K562 (cell line): ENCODE data around the gene SCLT1. TPM values are rescaled to one million over a fixed set of nuclear protein-coding genes. Genes with fewer than 3 reads are reported as not detected.

Experiments
- ATAC-seq: fragments of 200-7000 bp; cut with Tn5 transposase; 3 replicates; pipeline ENCODE4 v1.9.1; 2020; ENCODE audit warnings: moderate library complexity
- BruUV-seq: library from RNA; stranded (reverse); fragments of 400-500 nt; replicated peaks from 2 replicates; lab custom pipeline; 2021; lab: Mats Ljungman, UMichigan
- CTCF ChIA-PET: fragments of 300-600 bp; formaldehyde crosslinking; extraction: SDS; loops from one replicate; lab custom pipeline; 2021; ENCODE audit warnings: low intra/inter-chr PET ratio; lab: Yijun Ruan, JAX
- POLR2A ChIA-PET: fragments of 300-600, 350-650 bp; sonication (Branson Sonifier 250); formaldehyde crosslinking; extraction: SDS; loops from one replicate; lab custom pipeline; 2021; ENCODE audit warnings: antibody characterized with exemption, inconsistent platforms; lab: Yijun Ruan, JAX
- DNase-seq, 4 experiments: peaks; one replicate each; pipeline versions ENCODE4 v3.0.0 to v3.0.0-alpha.2; 2011 to 2018; ENCODE audit warnings: low spot score in 3 of 4, mixed read lengths in 3 of 4; ENCODE audit errors: extremely low read depth in 1 of 4
- FAIRE-seq: peaks from 2 replicates; lab custom pipeline; 2011; peaks lifted over from hg19 to GRCh38; lab: Jason Lieb, UNC
- H2AFZ ChIP-seq: 2 replicates; pipeline ENCODE4 v1.6.0; 2011; ENCODE audit warnings: low read depth, low read length, control low read depth, inconsistent platforms
- H3K27ac ChIP-seq: fragments of 200-600 bp; 3 replicates; pipeline ENCODE4 v1.8.0; 2011; ENCODE audit warnings: low read depth, mild to moderate bottlenecking, control low read depth, inconsistent platforms, low read length, moderate library complexity, mixed read lengths; ENCODE audit errors: extremely low read depth
- H3K27me3 ChIP-seq, 2 experiments: fragments of 300-600 bp in 1 of 2; 2 replicates in 1 of 2; 3 replicates in 1 of 2; pipeline versions ENCODE4 v1.6.0 to v1.8.0; 2011; ENCODE audit warnings: inconsistent platforms in 2 of 2, low read length in 2 of 2, mild to moderate bottlenecking in 1 of 2, mixed read lengths in 1 of 2, moderate library complexity in 1 of 2; ENCODE audit not compliant: control insufficient read depth in 2 of 2, insufficient read depth in 2 of 2
- H3K36me3 ChIP-seq: fragments of 300-600 bp; 3 replicates; pipeline ENCODE4 v1.8.0; 2011; ENCODE audit warnings: mild to moderate bottlenecking, low read length, inconsistent platforms; ENCODE audit not compliant: control insufficient read depth, insufficient read depth
- H3K4me1 ChIP-seq, 2 experiments: fragments of 200-600 bp in 1 of 2; replicated peaks in 1 of 2; 2 replicates in 1 of 2; 3 replicates in 1 of 2; pipeline versions ENCODE4 v1.5.1 to v1.8.0; 2011; ENCODE audit warnings: inconsistent platforms in 2 of 2, low read length in 2 of 2, mild to moderate bottlenecking in 1 of 2, mixed read lengths in 1 of 2, moderate library complexity in 1 of 2; ENCODE audit not compliant: control insufficient read depth in 2 of 2, insufficient read depth in 2 of 2
- H3K4me2 ChIP-seq: 2 replicates; pipeline ENCODE4 v1.6.1; 2011; ENCODE audit warnings: low read length, control low read depth, inconsistent platforms, mixed read lengths; ENCODE audit not compliant: insufficient read depth
- H3K4me3 ChIP-seq: fragments of 200-600 bp; sonication (generic), shearing (Covaris generic); 2 replicates; pipeline ENCODE4 v1.5.1; 2016; ENCODE audit warnings: control low read depth, inconsistent platforms
- H3K79me2 ChIP-seq: fragments of 200-600 bp; 3 replicates; pipeline ENCODE4 v1.8.0; 2011; ENCODE audit warnings: low read length, inconsistent platforms; ENCODE audit not compliant: control insufficient read depth, insufficient read depth
- H3K9ac ChIP-seq, 2 experiments: 2 replicates each; pipeline versions ENCODE4 v1.6.0 to v1.6.1; 2011; ENCODE audit warnings: low read depth in 2 of 2, low read length in 2 of 2, control low read depth in 1 of 2, inconsistent platforms in 1 of 2, mild to moderate bottlenecking in 1 of 2, mixed read lengths in 1 of 2; ENCODE audit not compliant: insufficient read depth in 1 of 2
- H3K9me1 ChIP-seq: one replicate; pipeline ENCODE4 v1.6.0; 2011; ENCODE audit warnings: inconsistent platforms, mild to moderate bottlenecking, low read length, moderate library complexity; ENCODE audit not compliant: control insufficient read depth, insufficient read depth
- H3K9me3 ChIP-seq: replicated peaks from 2 replicates; pipeline ENCODE4 v1.5.1; 2011; ENCODE audit warnings: low read depth, low read length, inconsistent platforms; ENCODE audit not compliant: control insufficient read depth, insufficient read depth
- H4K20me1 ChIP-seq: replicated peaks from 2 replicates; pipeline ENCODE4 v1.6.1; 2011; ENCODE audit warnings: low read length, inconsistent platforms, mixed read lengths; ENCODE audit not compliant: control insufficient read depth, insufficient read depth
- BCL6 ChIP-seq: fragments of 250-450 bp; sonication (Bioruptor Pico); IDR thresholded peaks from 2 replicates; pipeline ENCODE4 v1.4.0; 2020
- BRF2 ChIP-seq: IDR thresholded peaks from 3 replicates; pipeline ENCODE4 v1.6.1; 2011; ENCODE audit warnings: borderline replicate concordance, mild to moderate bottlenecking; ENCODE audit not compliant: insufficient read length, insufficient read depth
- HCFC1 ChIP-seq: IDR thresholded peaks from 2 replicates; pipeline ENCODE4 v1.6.1; 2012; ENCODE audit warnings: low read depth, low read length, improper control_type of control experiment
- HDAC2 ChIP-seq: fragments of 450-650 bp; IDR thresholded peaks from 2 replicates; pipeline ENCODE4 v1.6.1; 2016; ENCODE audit warnings: mild to moderate bottlenecking
- MCM3 ChIP-seq: fragments of 450-650 bp; IDR thresholded peaks from 2 replicates; pipeline ENCODE4 v1.6.1; 2016
- MECOM ChIP-seq: fragments of 250-450 bp; sonication (Bioruptor Pico); IDR thresholded peaks from 2 replicates; pipeline ENCODE4 v1.8.0; 2022; ENCODE audit warnings: inconsistent platforms
- RNF219 ChIP-seq: fragments of 250-450 bp; sonication (Bioruptor Pico); IDR thresholded peaks from 2 replicates; pipeline ENCODE4 v1.5.0; 2022; ENCODE audit warnings: mild to moderate bottlenecking
- TEAD4 ChIP-seq, 2 experiments: sonication (generic) in 1 of 2; formaldehyde crosslinking in 1 of 2; IDR thresholded peaks; 2 replicates each; pipeline versions ENCODE4 v1.6.1 to v1.8.0; 2012 to 2022; ENCODE audit warnings: borderline replicate concordance in 1 of 2, inconsistent platforms in 1 of 2, low read length in 1 of 2, mild to moderate bottlenecking in 1 of 2, missing genetic modification reagents in 1 of 2
- UBTF ChIP-seq, 2 experiments: IDR thresholded peaks; 2 replicates each; pipeline ENCODE4 v1.6.1; 2012; ENCODE audit warnings: improper control_type of control experiment in 2 of 2, low read depth in 2 of 2, low read length in 2 of 2, borderline replicate concordance in 1 of 2
- ZNF436 ChIP-seq: fragments of 250-450, 450-650 bp; sonication (Bioruptor Pico); formaldehyde crosslinking; IDR thresholded peaks from 2 replicates; pipeline ENCODE4 v1.7.0; 2020; ENCODE audit warnings: mild to moderate bottlenecking
- ZNF551 ChIP-seq: fragments of 250-450 bp; sonication (Bioruptor Pico); IDR thresholded peaks from 2 replicates; pipeline ENCODE4 v1.5.0; 2021; ENCODE audit warnings: mild to moderate bottlenecking, moderate library complexity
- ZNF589 ChIP-seq: fragments of 200-800 bp; sonication (Bioruptor generic); IDR thresholded peaks from 2 replicates; pipeline ENCODE4 v1.6.1; 2016; ENCODE audit warnings: low read depth, missing genetic modification characterization, missing compliant biosample characterization
- WGBS: fragments of 100-300 bp; shearing (Covaris generic); methylation state at CpG from one replicate; pipeline ENCODE4 v1.1.6; 2016; ENCODE audit warnings: low coverage, mixed read lengths; ENCODE audit not compliant: insufficient coverage; ENCODE audit errors: missing lambda C conversion rate; 5-methylcytosine and 5-hydroxymethylcytosine counted together
- in situ Hi-C: fragments of 300-500 bp; cut with MboI; formaldehyde crosslinking; loops from 4 replicates; pipeline ENCODE4 v1.15.0; 2018; ENCODE audit warnings: inconsistent platforms, mixed read lengths
- intact Hi-C: fragments of 100-400 bp; cut with micrococcal nuclease; formaldehyde crosslinking; loops from 2 replicates; pipeline ENCODE4 v1.14.2; 2022
- polyA plus RNA-seq, 8 experiments: library from polyadenylated mRNA; depleted of rRNA in 4 of 8; stranded (reverse) in 5 of 8; unstranded in 3 of 8; fragments of >200 nt; fragmentation: Nextera tagmentation in 2 of 8; fragmentation: Illumina TruSeq in 1 of 8; extraction: Ambion mirVana in 2 of 8; extraction: Trizol in 1 of 8; gene quantifications; 2 replicates each; pipeline versions ENCODE4 v1.2.1 to v1.2.3, GENCODE V29; 2011 to 2014; ENCODE audit warnings: inconsistent platforms in 1 of 8, missing spikeins in 1 of 8
- total RNA-seq, 7 experiments: library from RNA; depleted of rRNA in 6 of 7; stranded (reverse); fragments of >200 nt in 6 of 7; fragmentation: Illumina TruSeq in 2 of 7; extraction: Trizol in 2 of 7; gene quantifications; 2 replicates each; pipeline versions ENCODE4 v1.2.1 to v1.2.3, GENCODE V29; 2011 to 2021; ENCODE audit warnings: low replicate concordance in 1 of 7

SCLT1 gene
- total and polyA plus RNA-seq, 9 of the 15 experiments (the other 6 are each of a cell fraction or from before 2014, with no cell fraction given): 8.0 to 31.9 (median 24.2) TPM

- TF ChIP-seq UBTF (IDR thresholded peaks at IDR 0.05; ENCODE audit: borderline replicate concordance in 1 of 2, low read depth in 2 of 2, low read length in 2 of 2) (no peak), HDAC2 (no peak), TEAD4 (IDR thresholded peaks at IDR 0.05; ENCODE audit: low read length) (no peak), TEAD4 (CRISPR knock-in tag; IDR thresholded peaks at IDR 0.05; ENCODE audit: borderline replicate concordance) (no peak), HCFC1 (no peak), ZNF589 (no peak), MECOM (CRISPR knock-in tag) (no peak), ZNF436 (CRISPR knock-in tag) (no peak)
These were observed 177.8 kb downstream of the SCLT1 start (continued) for GRCh38 chr4:128915544-128915943.

GRCh38 chr4:128913228-128913627 is 180.1 kb downstream of the SCLT1 start:
- no peaks in the 10 kb centered on the region for H4K20me1 ChIP-seq
- no peaks in the 10 kb centered on the region for H3K4me1 ChIP-seq
- POLR2A ChIA-PET: no interaction called here
- CTCF ChIA-PET: no interaction called here
- 67% methylated on average over 1 of the region's 1 CpG for WGBS
- no peak overlapping the region for H3K4me2 ChIP-seq
- H3K9me3 ChIP-seq: no peaks in the 10 kb centered on the region
- H3K9me1 ChIP-seq: no peaks in the 10 kb centered on the region
- no peaks in the 10 kb centered on the region for H3K36me3 ChIP-seq
- DNase-seq (no peak), FAIRE-seq (no peak), ATAC-seq (no peak)
- no peak overlapping the region for H2AFZ ChIP-seq
- H3K79me2 ChIP-seq: no peaks in the 10 kb centered on the region
- no peak overlapping the region for H3K27ac ChIP-seq
- H3K27me3 ChIP-seq: no peaks in the 10 kb centered on the region
- intact Hi-C loops (no loop called here), in situ Hi-C loops (no loop called here)
- no peak overlapping the region for H3K4me3 ChIP-seq
- H3K9ac ChIP-seq: no peak overlapping the region
- no TSS peak for BruUV-seq
- TF ChIP-seq ZNF551 (CRISPR knock-in tag) (no peak), MCM3 (no peak), BRF2 (no peak), RNF219 (CRISPR knock-in tag) (no peak), BCL6 (CRISPR knock-in tag) (no peak)
